K562 (cell line): ENCODE measurements around the gene HTRA3.

ENCODE experiments used
- BRCA1 ChIP-seq, 2 experiments: fragments of 450-650 bp in 1 of 2; sonication (generic) in 1 of 2; formaldehyde crosslinking in 1 of 2; IDR thresholded peaks; 2 replicates each; pipeline versions ENCODE4 v1.5.0 to v1.6.1; 2017 to 2020; ENCODE audit warnings: mild to moderate bottlenecking in 1 of 2, missing genetic modification reagents in 1 of 2
- BRF1 ChIP-seq: IDR thresholded peaks from 3 replicates; pipeline ENCODE4 v1.6.1; 2011; ENCODE audit warnings: borderline replicate concordance, mild to moderate bottlenecking; ENCODE audit not compliant: insufficient read length; ENCODE audit errors: extremely low read depth
- JUN ChIP-seq, 2 experiments: sonication (generic) in 1 of 2; formaldehyde crosslinking in 1 of 2; IDR thresholded peaks; 2 replicates each; pipeline versions ENCODE4 v1.6.1 to v1.8.0; 2012 to 2022; ENCODE audit warnings: borderline replicate concordance in 2 of 2, mild to moderate bottlenecking in 2 of 2, improper control_type of control experiment in 1 of 2, low read depth in 1 of 2, low read length in 1 of 2, missing genetic modification reagents in 1 of 2
- POLR2A ChIP-seq: fragments of 450-650 bp; conservative IDR thresholded peaks from 2 replicates; pipeline ENCODE4 v1.6.1; 2016
- POLR2AphosphoS5 ChIP-seq: IDR thresholded peaks from 2 replicates; pipeline ENCODE4 v1.6.1; 2011; ENCODE audit warnings: mild to moderate bottlenecking, low read depth, low read length, moderate library complexity; ENCODE audit not compliant: control insufficient read depth, insufficient read depth
- ZNF12 ChIP-seq: sonication (generic); formaldehyde crosslinking; IDR thresholded peaks from 2 replicates; pipeline ENCODE4 v1.4.0; 2020; ENCODE audit warnings: mild to moderate bottlenecking, missing genetic modification reagents
- ZNF79 ChIP-seq: fragments of 250-450 bp; sonication (Bioruptor Pico); IDR thresholded peaks from 2 replicates; pipeline ENCODE4 v1.4.0; 2020; ENCODE audit warnings: low read depth, mild to moderate bottlenecking, moderate library complexity
- TF ChIP-seq, protein P1 (sequence below): fragments of 450-650 bp; IDR thresholded peaks from 2 replicates; pipeline ENCODE4 v1.7.1; 2018; ENCODE audit warnings: mild to moderate bottlenecking, low read depth; ENCODE audit not compliant: partially characterized antibody
- TF ChIP-seq, protein P2 (sequence below), 3 experiments: IDR thresholded peaks in 2 of 3; conservative IDR thresholded peaks in 1 of 3; 2 replicates each; pipeline ENCODE4 v1.5.1; 2011 to 2012; ENCODE audit warnings: low read length in 3 of 3, mild to moderate bottlenecking in 3 of 3, control low read depth in 2 of 3, improper control_type of control experiment in 1 of 3, inconsistent platforms in 1 of 3, low read depth in 1 of 3, mixed read lengths in 1 of 3, moderate library complexity in 1 of 3; ENCODE audit not compliant: insufficient read depth in 2 of 3

DNA sequence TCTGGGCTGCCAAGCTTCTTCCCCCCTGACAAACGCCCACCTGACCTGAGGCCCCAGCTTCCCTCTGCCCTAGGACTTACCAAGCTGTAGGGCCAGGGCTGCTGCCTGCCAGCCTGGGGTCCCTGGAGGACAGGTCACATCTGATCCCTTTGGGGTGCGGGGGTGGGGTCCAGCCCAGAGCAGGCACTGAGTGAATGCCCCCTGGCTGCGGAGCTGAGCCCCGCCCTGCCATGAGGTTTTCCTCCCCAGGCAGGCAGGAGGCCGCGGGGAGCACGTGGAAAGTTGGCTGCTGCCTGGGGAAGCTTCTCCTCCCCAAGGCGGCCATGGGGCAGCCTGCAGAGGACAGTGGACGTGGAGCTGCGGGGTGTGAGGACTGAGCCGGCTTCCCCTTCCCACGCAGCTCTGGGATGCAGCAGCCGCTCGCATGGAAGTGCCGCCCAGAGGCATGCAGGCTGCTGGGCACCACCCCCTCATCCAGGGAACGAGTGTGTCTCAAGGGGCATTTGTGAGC is 37.0 kb downstream of the HTRA3 start:
- TF ChIP-seq ZNF12 (CRISPR knock-in tag) (no peak), POLR2AphosphoS5 (no peak), JUN (IDR thresholded peaks at IDR 0.05; ENCODE audit: borderline replicate concordance, low read depth, low read length) (no peak), JUN (CRISPR knock-in tag; IDR thresholded peaks at IDR 0.05; ENCODE audit: borderline replicate concordance) (no peak), ZNF79 (no peak), BRF1 (no peak), POLR2A (no peak), BRCA1 (IDR thresholded peaks at IDR 0.05) (no peak), BRCA1 (CRISPR knock-in tag; IDR thresholded peaks at IDR 0.05) (no peak)
- TF ChIP-seq, protein P1, sequence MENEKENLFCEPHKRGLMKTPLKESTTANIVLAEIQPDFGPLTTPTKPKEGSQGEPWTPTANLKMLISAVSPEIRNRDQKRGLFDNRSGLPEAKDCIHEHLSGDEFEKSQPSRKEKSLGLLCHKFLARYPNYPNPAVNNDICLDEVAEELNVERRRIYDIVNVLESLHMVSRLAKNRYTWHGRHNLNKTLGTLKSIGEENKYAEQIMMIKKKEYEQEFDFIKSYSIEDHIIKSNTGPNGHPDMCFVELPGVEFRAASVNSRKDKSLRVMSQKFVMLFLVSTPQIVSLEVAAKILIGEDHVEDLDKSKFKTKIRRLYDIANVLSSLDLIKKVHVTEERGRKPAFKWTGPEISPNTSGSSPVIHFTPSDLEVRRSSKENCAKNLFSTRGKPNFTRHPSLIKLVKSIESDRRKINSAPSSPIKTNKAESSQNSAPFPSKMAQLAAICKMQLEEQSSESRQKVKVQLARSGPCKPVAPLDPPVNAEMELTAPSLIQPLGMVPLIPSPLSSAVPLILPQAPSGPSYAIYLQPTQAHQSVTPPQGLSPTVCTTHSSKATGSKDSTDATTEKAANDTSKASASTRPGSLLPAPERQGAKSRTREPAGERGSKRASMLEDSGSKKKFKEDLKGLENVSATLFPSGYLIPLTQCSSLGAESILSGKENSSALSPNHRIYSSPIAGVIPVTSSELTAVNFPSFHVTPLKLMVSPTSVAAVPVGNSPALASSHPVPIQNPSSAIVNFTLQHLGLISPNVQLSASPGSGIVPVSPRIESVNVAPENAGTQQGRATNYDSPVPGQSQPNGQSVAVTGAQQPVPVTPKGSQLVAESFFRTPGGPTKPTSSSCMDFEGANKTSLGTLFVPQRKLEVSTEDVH: no peak
- TF ChIP-seq, protein P2, sequence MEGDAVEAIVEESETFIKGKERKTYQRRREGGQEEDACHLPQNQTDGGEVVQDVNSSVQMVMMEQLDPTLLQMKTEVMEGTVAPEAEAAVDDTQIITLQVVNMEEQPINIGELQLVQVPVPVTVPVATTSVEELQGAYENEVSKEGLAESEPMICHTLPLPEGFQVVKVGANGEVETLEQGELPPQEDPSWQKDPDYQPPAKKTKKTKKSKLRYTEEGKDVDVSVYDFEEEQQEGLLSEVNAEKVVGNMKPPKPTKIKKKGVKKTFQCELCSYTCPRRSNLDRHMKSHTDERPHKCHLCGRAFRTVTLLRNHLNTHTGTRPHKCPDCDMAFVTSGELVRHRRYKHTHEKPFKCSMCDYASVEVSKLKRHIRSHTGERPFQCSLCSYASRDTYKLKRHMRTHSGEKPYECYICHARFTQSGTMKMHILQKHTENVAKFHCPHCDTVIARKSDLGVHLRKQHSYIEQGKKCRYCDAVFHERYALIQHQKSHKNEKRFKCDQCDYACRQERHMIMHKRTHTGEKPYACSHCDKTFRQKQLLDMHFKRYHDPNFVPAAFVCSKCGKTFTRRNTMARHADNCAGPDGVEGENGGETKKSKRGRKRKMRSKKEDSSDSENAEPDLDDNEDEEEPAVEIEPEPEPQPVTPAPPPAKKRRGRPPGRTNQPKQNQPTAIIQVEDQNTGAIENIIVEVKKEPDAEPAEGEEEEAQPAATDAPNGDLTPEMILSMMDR (IDR thresholded peaks at IDR 0.05 in 2 of 3, conservative IDR thresholded peaks at IDR 0.05 in 1 of 3; ENCODE audit: insufficient read depth in 2 of 3, low read depth in 1 of 3, low read length in 3 of 3): no peak
